ENCODE measurements around the gene MACROD2. TPM values are rescaled to one million over a fixed set of nuclear protein-coding genes. Genes with fewer than 3 reads are reported as not detected.
"Not testable (repeated sequence)": the region's sequence is repeated elsewhere in the genome, so short reads cannot be mapped to it uniquely, and the experiment has no call there.

Gene MACROD2
- total RNA-seq, 4 donors from 2014 or later = 2.1 to 28.1 (median 12.6) TPM

GRCh38 chr20:15967334-15967733 is 1972.0 kb downstream of the MACROD2 start:
- no peak for DNase-seq
- no peaks in the 10 kb centered on the region for H3K36me3 ChIP-seq
- H3K4me1 ChIP-seq = no peaks in the 10 kb centered on the region
- no peaks in the 10 kb centered on the region for H3K27me3 ChIP-seq
- no peak overlapping the region for H3K4me3 ChIP-seq
- no peaks in the 10 kb centered on the region for H3K9me3 ChIP-seq
- intact Hi-C loops (cut with DNase I; ENCODE audit: low total_unique reads) = no loop called here
- no peak for TF ChIP-seq POLR2A (IDR thresholded peaks at IDR 0.05)
- TF ChIP-seq, protein P1, sequence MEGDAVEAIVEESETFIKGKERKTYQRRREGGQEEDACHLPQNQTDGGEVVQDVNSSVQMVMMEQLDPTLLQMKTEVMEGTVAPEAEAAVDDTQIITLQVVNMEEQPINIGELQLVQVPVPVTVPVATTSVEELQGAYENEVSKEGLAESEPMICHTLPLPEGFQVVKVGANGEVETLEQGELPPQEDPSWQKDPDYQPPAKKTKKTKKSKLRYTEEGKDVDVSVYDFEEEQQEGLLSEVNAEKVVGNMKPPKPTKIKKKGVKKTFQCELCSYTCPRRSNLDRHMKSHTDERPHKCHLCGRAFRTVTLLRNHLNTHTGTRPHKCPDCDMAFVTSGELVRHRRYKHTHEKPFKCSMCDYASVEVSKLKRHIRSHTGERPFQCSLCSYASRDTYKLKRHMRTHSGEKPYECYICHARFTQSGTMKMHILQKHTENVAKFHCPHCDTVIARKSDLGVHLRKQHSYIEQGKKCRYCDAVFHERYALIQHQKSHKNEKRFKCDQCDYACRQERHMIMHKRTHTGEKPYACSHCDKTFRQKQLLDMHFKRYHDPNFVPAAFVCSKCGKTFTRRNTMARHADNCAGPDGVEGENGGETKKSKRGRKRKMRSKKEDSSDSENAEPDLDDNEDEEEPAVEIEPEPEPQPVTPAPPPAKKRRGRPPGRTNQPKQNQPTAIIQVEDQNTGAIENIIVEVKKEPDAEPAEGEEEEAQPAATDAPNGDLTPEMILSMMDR (IDR thresholded peaks at IDR 0.05) = no peak
- H3K27ac ChIP-seq = no peak overlapping the region

DNA sequence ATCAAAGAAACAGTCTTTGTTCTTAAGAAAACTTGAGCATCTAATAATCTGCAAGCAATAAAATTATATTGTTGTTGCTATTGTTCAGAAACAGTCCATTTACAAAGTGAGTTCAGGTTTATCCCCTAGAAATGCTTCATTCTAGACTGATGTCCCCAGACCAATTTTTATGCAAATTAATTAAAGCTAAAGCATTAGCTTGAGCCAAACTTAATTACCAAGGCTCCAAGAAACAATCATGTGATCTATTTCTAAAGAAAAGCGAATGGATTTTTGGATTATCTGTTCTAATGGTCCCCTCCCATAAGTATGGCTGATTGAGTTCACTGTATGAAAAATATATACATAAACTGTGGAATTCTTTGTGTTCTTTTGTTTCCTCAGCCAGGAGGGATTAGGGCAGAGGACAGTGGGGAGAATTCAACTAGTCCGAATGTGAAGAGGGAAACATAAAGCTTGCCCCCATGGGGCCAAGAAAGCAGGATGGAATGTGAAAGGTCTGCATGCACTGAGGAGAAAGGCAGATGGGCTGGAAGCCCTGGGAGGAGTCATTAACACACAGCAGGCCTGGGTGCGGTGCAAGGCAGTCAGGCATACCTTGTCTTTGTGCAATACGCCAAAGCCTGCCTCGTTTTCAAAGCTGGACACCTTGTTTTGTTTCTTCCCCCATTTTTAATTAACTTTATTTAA is 1980.9 kb downstream of the MACROD2 start:
- H3K4me1 ChIP-seq = no peaks in the 10 kb centered on the region
- H3K9me3 ChIP-seq = no peaks in the 10 kb centered on the region
- H3K27me3 ChIP-seq = no peaks in the 10 kb centered on the region
- DNase-seq = no peak
- H3K4me3 ChIP-seq = no peak overlapping the region
- H3K36me3 ChIP-seq = no peaks in the 10 kb centered on the region
- intact Hi-C loops (cut with DNase I; ENCODE audit: low total_unique reads) = no loop called here
- TF ChIP-seq, protein P1 (IDR thresholded peaks at IDR 0.05) = no peak
- TF ChIP-seq POLR2A (IDR thresholded peaks at IDR 0.05) = no peak
- no peak overlapping the region for H3K27ac ChIP-seq

GRCh38 chr20:15977026-15977425 is 1981.7 kb downstream of the MACROD2 start:
- TF ChIP-seq POLR2A (IDR thresholded peaks at IDR 0.05) = no peak
- TF ChIP-seq, protein P1 (IDR thresholded peaks at IDR 0.05) = no peak
- H3K36me3 ChIP-seq = no peaks in the 10 kb centered on the region
- no peaks in the 10 kb centered on the region for H3K4me1 ChIP-seq
- H3K9me3 ChIP-seq = no peaks in the 10 kb centered on the region
- no peak overlapping the region for H3K4me3 ChIP-seq
- DNase-seq = no peak
- H3K27me3 ChIP-seq = no peaks in the 10 kb centered on the region
- intact Hi-C loops (cut with DNase I; ENCODE audit: low total_unique reads) = no loop called here
- no peak overlapping the region for H3K27ac ChIP-seq

- TF ChIP-seq, protein P1 (IDR thresholded peaks at IDR 0.05) = no peak
- no peak for TF ChIP-seq POLR2A (IDR thresholded peaks at IDR 0.05)
- intact Hi-C loops (cut with DNase I; ENCODE audit: low total_unique reads) = no loop called here
- H3K27ac ChIP-seq = no peak overlapping the region
- H3K9me3 ChIP-seq = no peaks in the 10 kb centered on the region
- no peaks in the 10 kb centered on the region for H3K27me3 ChIP-seq
- no peak for DNase-seq
- H3K4me1 ChIP-seq = no peaks in the 10 kb centered on the region
- H3K36me3 ChIP-seq = no peaks in the 10 kb centered on the region
- H3K4me3 ChIP-seq = no peak overlapping the region
Measured at GRCh38 chr20:15977758-15978157, 1982.4 kb downstream of the MACROD2 start.

DNA sequence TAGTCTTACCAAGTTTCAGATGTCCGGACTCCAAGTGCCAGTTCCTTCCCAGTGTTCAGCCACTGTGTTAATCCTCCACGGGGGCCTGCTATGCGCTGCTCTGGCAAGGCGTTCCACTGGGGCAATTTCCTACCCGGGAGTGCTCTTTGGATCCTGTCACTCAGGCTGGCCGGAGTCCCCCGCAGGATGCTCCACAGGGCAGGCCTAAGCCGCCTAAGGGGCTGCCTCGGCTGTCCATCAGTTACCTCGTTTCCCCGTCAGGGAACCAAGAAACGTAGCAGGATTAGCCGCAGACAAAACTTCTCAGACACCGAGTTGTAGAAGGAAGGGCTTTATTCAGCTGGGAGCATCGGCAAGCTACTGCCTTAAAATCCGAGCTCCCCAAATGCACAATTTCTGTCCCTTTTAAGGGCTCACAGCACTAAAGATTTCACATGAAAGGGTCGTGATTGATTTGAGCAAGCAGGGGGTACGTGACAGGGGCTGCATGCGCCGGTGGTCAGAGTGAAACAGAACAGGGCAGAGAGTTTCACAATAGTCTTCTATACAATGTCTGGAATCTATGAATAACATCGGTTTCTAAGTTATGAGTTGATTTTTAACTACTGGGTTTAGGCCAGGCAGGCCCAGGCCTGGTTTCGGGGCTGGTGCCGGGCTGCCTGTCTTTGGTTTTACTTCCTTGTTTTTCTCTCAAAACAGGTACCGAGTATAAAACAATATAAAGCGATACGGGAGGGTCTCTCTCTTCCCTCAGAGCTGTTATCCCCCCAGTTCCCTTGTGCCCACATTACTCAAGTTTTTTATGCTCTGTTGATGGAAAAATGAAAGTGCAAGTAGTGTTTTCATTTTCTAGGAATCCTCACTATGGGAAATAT is 1990.4 kb downstream of the MACROD2 start:
- H3K4me3 ChIP-seq; H3K36me3 ChIP-seq; H3K9me3 ChIP-seq; DNase-seq; H3K27me3 ChIP-seq; H3K27ac ChIP-seq; intact Hi-C loops (cut with DNase I; ENCODE audit: low total_unique reads); H3K4me1 ChIP-seq: not testable (repeated sequence)

All from uterus (tissue), 4 donors.